Prostate gland (tissue), 2 donors: ENCODE data around the gene FAM193A. TPM values are rescaled to one million over a fixed set of nuclear protein-coding genes. Genes with fewer than 3 reads are reported as not detected.
"Not testable (repeated sequence)": the region's sequence is repeated elsewhere in the genome, so short reads cannot be mapped to it uniquely, and the experiment has no call there.

Experiments
- DNase-seq: peaks from one replicate; pipeline ENCODE4 v3.0.0-alpha.2; 2019; ENCODE audit warnings: low spot score
- H3K27ac ChIP-seq, 2 donors: fragments of 200-600 bp; sonication (generic); 2 replicates each; pipeline ENCODE4 v1.5.1; 2017 to 2019
- H3K27me3 ChIP-seq: fragments of 200-600 bp; sonication (generic); replicated peaks from 2 replicates; pipeline ENCODE4 v1.5.1; 2019; ENCODE audit not compliant: insufficient read depth
- H3K36me3 ChIP-seq, 2 donors: fragments of 200-600 bp; sonication (generic); 1 replicate in 1 of 2; 2 replicates in 1 of 2; pipeline versions ENCODE4 v1.5.1 to v1.8.1; 2017 to 2019
- H3K4me1 ChIP-seq: fragments of 200-600 bp; sonication (generic); replicated peaks from 2 replicates; pipeline ENCODE4 v1.5.1; 2019
- H3K4me3 ChIP-seq, 2 donors: fragments of 200-600 bp; sonication (generic); 2 replicates each; pipeline ENCODE4 v1.5.1; 2017 to 2019
- H3K9me3 ChIP-seq: fragments of 200-600 bp; sonication (generic); 2 replicates; pipeline ENCODE4 v1.5.1; 2017
- POLR2A ChIP-seq: fragments of 450-650 bp; IDR thresholded peaks from one replicate; pipeline ENCODE4 v1.6.1; 2016; ENCODE audit warnings: antibody characterized with exemption, mild to moderate bottlenecking
- POLR2AphosphoS5 ChIP-seq: sonication (generic); formaldehyde crosslinking; IDR thresholded peaks from one replicate; pipeline ENCODE4 v1.6.1; 2017; ENCODE audit warnings: antibody characterized with exemption
- WGBS: methylation state at CpG from one replicate; pipeline ENCODE4 v1.1.5; 2018; 5-methylcytosine and 5-hydroxymethylcytosine counted together
- intact Hi-C: fragments of 100-400 bp; cut with DNase I; formaldehyde crosslinking; loops from one replicate; pipeline ENCODE4 v1.14.2; 2022
- total RNA-seq, 2 donors: library from RNA; depleted of rRNA; stranded (reverse); fragments of >200 nt; gene quantifications; one replicate each; pipeline ENCODE4 v1.1.0, GENCODE V29; 2016
- TF ChIP-seq, protein P1 (sequence below), 4 experiments: fragments of 200-600 bp in 2 of 4; fragments of 450-650 bp in 2 of 4; sonication (generic) in 2 of 4; IDR thresholded peaks; 1 replicate in 3 of 4; 2 replicates in 1 of 4; pipeline ENCODE4 v1.5.1; 2016 to 2019; ENCODE audit warnings: antibody characterized with exemption in 4 of 4, mild to moderate bottlenecking in 2 of 4, moderate library complexity in 2 of 4

The FAM193A gene
- total RNA-seq, 2 donors from 2014 or later: 24.1 to 53.1 TPM

DNA sequence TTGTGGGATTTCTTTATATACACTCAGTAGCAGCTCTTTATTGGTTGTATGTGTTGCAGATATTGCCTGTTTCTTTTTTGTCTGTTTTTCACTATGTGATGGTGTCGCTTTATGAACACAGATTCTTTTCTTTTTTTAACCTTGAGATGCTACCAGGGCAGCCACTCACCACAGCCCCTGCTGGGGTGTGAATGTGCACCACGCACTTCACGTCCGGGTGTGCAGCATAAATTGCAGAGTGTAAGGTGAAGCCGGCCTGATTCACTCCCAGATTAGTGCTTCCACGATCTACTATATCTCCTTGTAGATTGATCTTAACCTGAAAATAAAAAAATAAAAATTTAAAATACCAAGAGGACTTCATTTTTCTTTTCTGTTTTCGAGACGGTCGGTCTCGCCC lies 71.4 kb downstream of the FAM193A start:
- Histone ChIP-seq H3K27me3 (no peaks in the 10 kb centered on the region), H3K4me1 (no peaks in the 10 kb centered on the region), H3K27ac (no peak overlapping the region), H3K9me3 (no peaks in the 10 kb centered on the region), H3K4me3 (no peak overlapping the region), H3K36me3 (no peaks in the 10 kb centered on the region)
- TF ChIP-seq, protein P1, sequence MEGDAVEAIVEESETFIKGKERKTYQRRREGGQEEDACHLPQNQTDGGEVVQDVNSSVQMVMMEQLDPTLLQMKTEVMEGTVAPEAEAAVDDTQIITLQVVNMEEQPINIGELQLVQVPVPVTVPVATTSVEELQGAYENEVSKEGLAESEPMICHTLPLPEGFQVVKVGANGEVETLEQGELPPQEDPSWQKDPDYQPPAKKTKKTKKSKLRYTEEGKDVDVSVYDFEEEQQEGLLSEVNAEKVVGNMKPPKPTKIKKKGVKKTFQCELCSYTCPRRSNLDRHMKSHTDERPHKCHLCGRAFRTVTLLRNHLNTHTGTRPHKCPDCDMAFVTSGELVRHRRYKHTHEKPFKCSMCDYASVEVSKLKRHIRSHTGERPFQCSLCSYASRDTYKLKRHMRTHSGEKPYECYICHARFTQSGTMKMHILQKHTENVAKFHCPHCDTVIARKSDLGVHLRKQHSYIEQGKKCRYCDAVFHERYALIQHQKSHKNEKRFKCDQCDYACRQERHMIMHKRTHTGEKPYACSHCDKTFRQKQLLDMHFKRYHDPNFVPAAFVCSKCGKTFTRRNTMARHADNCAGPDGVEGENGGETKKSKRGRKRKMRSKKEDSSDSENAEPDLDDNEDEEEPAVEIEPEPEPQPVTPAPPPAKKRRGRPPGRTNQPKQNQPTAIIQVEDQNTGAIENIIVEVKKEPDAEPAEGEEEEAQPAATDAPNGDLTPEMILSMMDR (IDR thresholded peaks at IDR 0.05): no peak
- TF ChIP-seq POLR2A (no peak), POLR2AphosphoS5 (no peak)
- intact Hi-C loops: no loop called here
- 93% methylated on average over 10 of the region's 10 CpGs for WGBS
- no peak for DNase-seq

DNA sequence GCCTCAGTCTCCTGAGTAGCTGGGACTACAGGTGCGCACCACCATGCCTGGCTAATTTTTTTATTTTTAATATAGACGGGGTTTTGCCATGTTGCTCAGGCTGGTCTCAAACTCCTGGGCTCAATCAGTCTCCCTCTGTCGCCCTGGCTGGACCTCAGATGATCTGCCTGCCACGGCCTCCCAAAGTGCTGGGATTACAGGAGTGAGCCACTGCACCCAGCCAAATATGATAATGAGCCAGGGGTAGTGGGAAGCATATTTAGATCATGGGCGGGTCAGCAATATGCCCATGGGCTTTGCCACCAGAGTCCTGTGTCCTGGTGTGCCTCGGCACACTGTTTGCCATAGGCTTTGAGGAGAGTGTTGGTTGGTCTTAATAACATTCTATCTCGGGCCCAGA lies 71.8 kb downstream of the FAM193A start:
- Histone ChIP-seq H3K27me3 (no peaks in the 10 kb centered on the region), H3K36me3 (no peaks in the 10 kb centered on the region), H3K9me3 (no peaks in the 10 kb centered on the region), H3K4me3 (no peak overlapping the region), H3K27ac (no peak overlapping the region), H3K4me1 (no peaks in the 10 kb centered on the region)
- 92% methylated on average over 7 of the region's 7 CpGs for WGBS
- TF ChIP-seq POLR2A: no peak
- TF ChIP-seq, protein P1 (IDR thresholded peaks at IDR 0.05): no peak
- TF ChIP-seq POLR2AphosphoS5: no peak
- intact Hi-C loops: no loop called here
- no peak for DNase-seq

DNA sequence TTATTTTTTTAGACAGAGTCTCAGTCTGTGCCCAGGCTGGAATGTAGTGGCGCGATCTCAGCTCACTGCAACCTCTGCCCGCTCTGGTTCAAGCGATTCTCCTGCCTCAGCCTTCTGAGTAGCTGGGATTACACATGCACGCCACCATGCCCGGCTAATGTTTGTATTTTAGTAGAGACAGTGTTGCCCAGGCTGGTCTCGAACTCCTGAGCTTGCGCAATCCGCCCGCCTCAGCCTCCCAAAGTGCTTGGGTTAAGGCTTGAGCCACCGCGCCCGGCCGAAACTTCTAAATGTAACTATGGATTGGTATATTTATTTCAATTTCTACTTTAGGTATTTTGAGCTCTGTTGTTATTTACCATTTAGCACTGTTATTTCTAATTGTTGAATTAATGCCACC lies 79.4 kb downstream of the FAM193A start:
- intact Hi-C loops: no loop called here
- 97% methylated on average over 14 of the region's 14 CpGs for WGBS
- H3K9me3 ChIP-seq: no peaks in the 10 kb centered on the region

DNA sequence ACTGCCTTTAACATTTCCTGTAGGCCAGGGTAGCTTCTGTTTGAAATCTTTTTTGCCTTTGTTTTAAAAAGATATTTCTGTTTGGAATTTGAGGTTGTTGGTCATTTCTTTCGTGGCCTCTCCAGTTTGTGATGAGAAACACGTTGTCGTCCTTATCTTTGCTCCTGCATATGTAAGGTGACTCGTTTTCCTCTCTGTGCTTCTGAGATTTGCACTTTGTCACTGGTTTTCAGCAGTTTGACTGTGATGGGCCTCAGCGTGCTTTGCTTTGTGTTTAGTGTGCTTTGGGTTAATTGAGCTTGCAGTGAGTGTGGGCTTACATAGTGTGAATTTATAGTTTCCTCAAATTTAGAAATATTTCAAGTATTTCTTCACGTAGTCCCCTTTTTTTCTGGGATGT lies 81.5 kb downstream of the FAM193A start:
- intact Hi-C loops: no loop called here
- TF ChIP-seq POLR2AphosphoS5 (no peak), POLR2A (no peak)
- TF ChIP-seq, protein P1 (IDR thresholded peaks at IDR 0.05): no peak
- Histone ChIP-seq H3K4me1 (no peaks in the 10 kb centered on the region), H3K36me3 (no peaks in the 10 kb centered on the region), H3K9me3 (no peaks in the 10 kb centered on the region), H3K27ac (no peak overlapping the region), H3K4me3 (no peak overlapping the region), H3K27me3 (no peaks in the 10 kb centered on the region)
- WGBS: 84% methylated on average over 6 of the region's 6 CpGs
- no peak for DNase-seq

More for the DNA sequence above, 79.4 kb downstream of the FAM193A start:
- DNase-seq: no peak
- Histone ChIP-seq H3K36me3 (no peaks in the 10 kb centered on the region), H3K27ac (no peak overlapping the region), H3K4me1 (no peaks in the 10 kb centered on the region), H3K27me3 (no peaks in the 10 kb centered on the region), H3K4me3 (no peak overlapping the region)
- TF ChIP-seq POLR2AphosphoS5: no peak
- TF ChIP-seq, protein P1 (IDR thresholded peaks at IDR 0.05): no peak
- no peak for TF ChIP-seq POLR2A

DNA sequence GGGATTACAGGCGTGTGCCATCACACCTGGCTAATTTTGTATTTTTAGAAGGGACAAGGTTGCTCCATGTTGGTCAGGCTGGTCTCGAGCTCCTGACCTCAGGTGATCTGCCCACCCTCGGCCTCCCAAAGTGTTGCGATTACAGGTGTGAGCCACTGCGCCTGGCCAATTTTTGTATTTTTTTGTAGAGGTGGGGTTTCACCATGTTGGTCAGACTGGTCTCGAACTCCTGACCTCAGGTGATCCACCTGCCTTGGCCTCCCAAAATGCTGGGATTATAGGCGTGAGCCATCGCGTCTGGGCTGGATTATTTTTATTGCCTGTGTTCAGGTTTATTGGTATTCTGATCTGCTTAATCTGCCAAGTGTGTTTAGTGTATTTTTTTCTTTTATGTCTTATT lies 82.3 kb downstream of the FAM193A start:
- intact Hi-C loops, H3K4me1 ChIP-seq, DNase-seq, H3K27ac ChIP-seq, H3K27me3 ChIP-seq, H3K9me3 ChIP-seq, H3K4me3 ChIP-seq, H3K36me3 ChIP-seq: not testable (repeated sequence)
- 88% methylated on average over 9 of the region's 9 CpGs for whole genome bisulfite sequencing
